ENCODE results near the gene ENAH.

- TF ChIP-seq POLR2AphosphoS5 (IDR thresholded peaks at IDR 0.05): no peak
- TF ChIP-seq POLR2A (IDR thresholded peaks at IDR 0.05): no peak
- TF ChIP-seq CTCF (IDR thresholded peaks at IDR 0.05): no peak
- no peak for TF ChIP-seq EP300 (IDR thresholded peaks at IDR 0.05)
Measured at GRCh38 chr1:225494789-225495359, 158.0 kb downstream of the ENAH start.

Measured in gastroesophageal sphincter (tissue), 3 donors.